BE2C (cell line): ENCODE measurements around the gene CLN5.

ENCODE experiments used
- DNase-seq: peaks from one replicate; pipeline ENCODE4 v3.0.0-alpha.2; 2020
- H3K27me3 ChIP-seq: fragments of 250-450 bp; sonication (Bioruptor Pico); 2 replicates; pipeline ENCODE4 v1.5.1; 2020; ENCODE audit warnings: mild to moderate bottlenecking
- H3K36me3 ChIP-seq: fragments of 250-450 bp; sonication (Bioruptor Pico); 2 replicates; pipeline ENCODE4 v1.5.1; 2020; ENCODE audit warnings: mild to moderate bottlenecking
- H3K4me1 ChIP-seq: fragments of 250-450 bp; sonication (Bioruptor Pico); 2 replicates; pipeline ENCODE4 v1.5.1; 2020
- H3K4me3 ChIP-seq: 2 replicates; pipeline ENCODE4 v1.5.1; 2011; ENCODE audit warnings: low read depth, low read length
- H3K9me3 ChIP-seq: fragments of 250-450 bp; sonication (Bioruptor Pico); 2 replicates; pipeline ENCODE4 v1.5.1; 2020
- TF ChIP-seq, protein P1 (sequence below): IDR thresholded peaks from 2 replicates; pipeline ENCODE4 v1.5.1; 2012; ENCODE audit warnings: mild to moderate bottlenecking, low read depth, low read length

The CLN5 gene

DNA sequence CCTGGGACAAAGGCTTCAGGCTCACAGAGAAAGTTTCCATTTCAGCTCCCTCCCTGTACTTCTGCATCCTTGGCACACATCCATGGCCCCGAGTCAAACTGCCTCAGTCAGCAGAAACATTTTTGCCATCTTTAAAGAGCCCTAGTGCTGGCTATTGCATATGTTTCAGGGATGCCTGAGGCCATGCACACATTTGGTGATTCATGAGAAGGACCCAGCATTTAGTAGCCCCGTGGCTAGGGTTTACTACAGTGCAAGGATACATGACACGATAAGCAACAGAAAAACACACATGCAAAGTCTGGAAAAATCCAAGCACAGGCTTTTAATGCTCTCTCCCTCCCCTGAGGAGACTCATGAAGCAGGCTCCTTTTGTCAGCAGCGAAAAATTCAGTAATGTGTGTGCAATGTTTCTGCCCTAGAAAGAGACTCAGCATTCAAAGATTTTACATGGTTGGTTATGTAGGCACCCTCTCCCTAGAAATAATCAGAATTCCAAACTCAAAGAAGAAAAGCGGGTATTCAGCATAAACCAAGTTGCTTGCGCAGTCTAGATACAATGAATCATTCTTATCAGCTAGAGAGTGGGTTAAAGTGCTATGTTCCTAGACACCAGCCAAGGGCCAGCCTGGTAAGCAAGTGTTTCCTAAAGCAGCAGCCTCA is 26.0 kb upstream of the CLN5 start:
- Histone ChIP-seq H3K27me3 (no peaks in the 10 kb centered on the region), H3K9me3 (no peaks in the 10 kb centered on the region), H3K4me1 (no peaks in the 10 kb centered on the region; the same call in 1 of the 2 replicates), H3K36me3 (no peaks in the 10 kb centered on the region), H3K4me3 (no peak overlapping the region)
- DNase-seq, result peak; percentile 81
- TF ChIP-seq, protein P1, sequence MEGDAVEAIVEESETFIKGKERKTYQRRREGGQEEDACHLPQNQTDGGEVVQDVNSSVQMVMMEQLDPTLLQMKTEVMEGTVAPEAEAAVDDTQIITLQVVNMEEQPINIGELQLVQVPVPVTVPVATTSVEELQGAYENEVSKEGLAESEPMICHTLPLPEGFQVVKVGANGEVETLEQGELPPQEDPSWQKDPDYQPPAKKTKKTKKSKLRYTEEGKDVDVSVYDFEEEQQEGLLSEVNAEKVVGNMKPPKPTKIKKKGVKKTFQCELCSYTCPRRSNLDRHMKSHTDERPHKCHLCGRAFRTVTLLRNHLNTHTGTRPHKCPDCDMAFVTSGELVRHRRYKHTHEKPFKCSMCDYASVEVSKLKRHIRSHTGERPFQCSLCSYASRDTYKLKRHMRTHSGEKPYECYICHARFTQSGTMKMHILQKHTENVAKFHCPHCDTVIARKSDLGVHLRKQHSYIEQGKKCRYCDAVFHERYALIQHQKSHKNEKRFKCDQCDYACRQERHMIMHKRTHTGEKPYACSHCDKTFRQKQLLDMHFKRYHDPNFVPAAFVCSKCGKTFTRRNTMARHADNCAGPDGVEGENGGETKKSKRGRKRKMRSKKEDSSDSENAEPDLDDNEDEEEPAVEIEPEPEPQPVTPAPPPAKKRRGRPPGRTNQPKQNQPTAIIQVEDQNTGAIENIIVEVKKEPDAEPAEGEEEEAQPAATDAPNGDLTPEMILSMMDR, result no peak

DNA sequence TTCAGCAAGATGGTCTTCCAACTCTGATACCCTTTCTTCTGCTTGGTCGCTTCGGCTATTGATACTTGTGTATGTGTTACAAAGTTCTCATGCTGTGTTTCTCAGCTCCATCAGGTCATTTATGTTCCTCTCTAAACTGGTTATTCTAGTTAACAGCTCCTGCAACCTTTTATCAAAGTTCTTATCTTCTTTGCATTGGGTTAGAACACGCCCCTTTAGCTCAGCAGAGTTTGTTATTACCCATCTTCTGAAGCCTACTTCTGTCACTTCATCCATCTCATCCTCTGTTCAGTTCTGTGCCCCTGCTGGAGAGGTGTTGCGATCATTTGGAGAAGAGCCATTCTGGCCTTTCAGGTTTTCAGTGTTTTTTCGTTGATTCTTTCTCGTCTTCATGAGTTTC is 24.9 kb upstream of the CLN5 start:
- Histone ChIP-seq H3K4me1 (no peaks in the 10 kb centered on the region; the same call in 1 of the 2 replicates), H3K9me3 (no peaks in the 10 kb centered on the region), H3K36me3 (no peaks in the 10 kb centered on the region), H3K27me3 (no peaks in the 10 kb centered on the region), H3K4me3 (no peak overlapping the region)
- TF ChIP-seq, protein P1, result no peak
- no peak for DNase-seq

DNA sequence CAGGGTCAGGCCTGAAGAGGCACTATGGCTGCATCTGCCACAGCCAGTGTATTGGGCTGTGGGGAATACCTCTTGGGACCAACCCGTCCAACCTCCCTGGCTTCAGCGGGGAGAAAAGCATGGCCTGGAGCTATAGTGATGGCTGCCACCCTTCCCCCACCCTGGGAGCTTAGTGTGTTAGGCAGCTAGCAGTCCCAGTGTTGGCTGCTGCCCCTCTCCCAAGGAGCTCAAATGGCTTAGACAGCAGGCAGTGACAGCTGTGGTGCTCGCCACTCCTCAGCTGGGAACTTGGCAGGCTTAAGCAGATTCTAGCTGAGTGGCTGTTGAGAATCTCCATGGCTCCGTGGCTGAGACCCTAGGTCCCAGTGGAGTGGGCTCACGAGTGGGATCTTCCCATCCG is 23.8 kb upstream of the CLN5 start:
- Histone ChIP-seq H3K4me1 (no peaks in the 10 kb centered on the region; the same call in 1 of the 2 replicates), H3K9me3 (no peaks in the 10 kb centered on the region), H3K27me3 (no peaks in the 10 kb centered on the region), H3K4me3 (no peak overlapping the region), H3K36me3 (no peaks in the 10 kb centered on the region)
- DNase-seq, result peak; percentile 33
- TF ChIP-seq, protein P1, result no peak

DNA sequence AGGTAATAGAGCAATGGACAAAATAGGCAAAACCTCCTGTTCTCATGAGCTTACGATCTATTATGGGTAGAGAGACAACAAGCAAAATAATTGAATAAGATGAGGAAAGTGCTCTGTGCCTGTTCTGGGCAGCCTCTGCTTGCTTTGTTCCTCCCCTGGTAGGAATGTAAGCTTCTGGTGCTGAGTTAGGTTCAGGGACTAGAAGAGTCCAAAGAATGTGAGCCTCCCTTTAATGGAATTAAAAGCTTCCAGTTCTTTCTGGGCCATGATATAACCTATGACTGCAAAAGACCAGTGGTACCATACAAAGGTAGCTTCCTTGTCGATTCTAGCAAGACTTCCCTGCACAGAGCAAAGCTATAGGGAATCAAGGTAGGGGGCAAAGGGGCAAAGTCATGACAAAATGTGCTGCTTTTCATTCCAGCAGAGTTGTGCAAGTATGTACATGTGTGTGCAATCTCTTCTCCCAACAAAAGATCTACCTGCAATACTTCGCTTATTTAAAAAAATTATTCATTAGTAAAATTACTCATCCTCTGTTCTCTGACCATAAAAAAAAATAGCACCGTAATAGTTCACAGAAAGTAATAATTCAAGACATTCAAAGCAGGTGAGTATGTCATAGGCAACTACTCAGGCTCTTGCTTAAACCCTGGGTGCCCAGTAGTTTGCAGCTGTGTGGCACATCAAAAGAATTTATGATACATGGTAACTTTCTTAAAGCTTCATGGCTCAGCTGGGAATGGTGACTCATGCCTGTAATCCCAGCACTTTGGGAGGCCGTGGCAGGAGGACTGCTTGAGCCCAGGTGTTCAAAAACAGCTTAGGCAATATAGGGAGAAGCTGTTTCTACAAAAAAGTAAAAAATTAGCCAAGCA is 22.2 kb upstream of the CLN5 start:
- Histone ChIP-seq H3K36me3 (no peaks in the 10 kb centered on the region), H3K27me3 (no peaks in the 10 kb centered on the region), H3K4me1 (peaks cover 1% of the 10 kb centered on the region; the same call in 1 of the 2 replicates), H3K9me3 (no peaks in the 10 kb centered on the region), H3K4me3 (no peak overlapping the region)
- TF ChIP-seq, protein P1, result no peak
- DNase-seq, result no peak

DNA sequence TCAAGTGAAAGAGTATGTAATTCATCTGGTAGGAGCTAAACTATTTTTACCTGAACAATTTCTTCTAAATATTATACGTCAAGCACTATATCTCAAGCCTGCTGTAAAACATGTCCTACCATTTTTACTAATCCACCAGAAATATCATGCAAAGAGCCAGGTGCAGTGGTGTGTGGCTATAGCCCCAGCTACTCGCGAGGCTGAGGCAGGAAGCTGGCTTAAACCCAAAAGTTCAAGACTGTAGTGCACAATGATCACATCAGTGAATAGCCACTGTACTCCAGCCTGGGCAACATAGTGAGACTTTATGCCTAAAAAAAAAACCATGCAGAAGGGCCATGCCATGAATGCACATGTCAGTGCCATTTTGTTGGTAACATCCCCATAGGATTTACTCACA is 20.7 kb upstream of the CLN5 start:
- Histone ChIP-seq H3K36me3 (no peaks in the 10 kb centered on the region), H3K9me3 (no peaks in the 10 kb centered on the region), H3K4me1 (peaks cover 4% of the 10 kb centered on the region; the same call in 1 of the 2 replicates), H3K27me3 (no peaks in the 10 kb centered on the region), H3K4me3 (no peak overlapping the region)
- no peak for DNase-seq
- TF ChIP-seq, protein P1, result no peak
